H1 (cell line): ENCODE measurements around the gene CCDC191. TPM values are rescaled to one million over a fixed set of nuclear protein-coding genes. Genes with fewer than 3 reads are reported as not detected.

Source experiments
- CHD2 ChIP-seq: IDR thresholded peaks from 2 replicates; pipeline ENCODE4 v1.6.1; 2012; ENCODE audit warnings: low read length, improper control_type of control experiment
- EP300 ChIP-seq, 2 experiments: IDR thresholded peaks; 1 replicate in 1 of 2; 2 replicates in 1 of 2; pipeline ENCODE4 v1.6.1; 2011 to 2012; ENCODE audit warnings: low read depth in 2 of 2, low read length in 2 of 2, mild to moderate bottlenecking in 2 of 2, borderline replicate concordance in 1 of 2, inconsistent platforms in 1 of 2, moderate library complexity in 1 of 2
- JUND ChIP-seq: IDR thresholded peaks from 2 replicates; pipeline ENCODE4 v1.6.1; 2011; ENCODE audit warnings: mild to moderate bottlenecking, improper control_type of control experiment, low read length
- TBP ChIP-seq: IDR thresholded peaks from 2 replicates; pipeline ENCODE4 v1.6.1; 2011; ENCODE audit warnings: low read depth, low read length, improper control_type of control experiment
- ZNF274 ChIP-seq: IDR thresholded peaks from 2 replicates; pipeline ENCODE4 v1.7.0; 2012; ENCODE audit warnings: low read length, borderline replicate concordance; ENCODE audit errors: extremely low read depth
- polyA plus RNA-seq, 7 experiments: library from polyadenylated mRNA; depleted of rRNA in 3 of 7; stranded (reverse) in 5 of 7; unstranded in 2 of 7; fragments of >200 nt in 5 of 7; fragments of 200-250 nt in 2 of 7; gene quantifications; 1 replicate in 5 of 7; 2 replicates in 1 of 7; 4 replicates in 1 of 7; pipeline versions ENCODE4 v1.2.1 to v1.2.3, GENCODE V29; 2011 to 2013; ENCODE audit warnings: missing spikeins in 2 of 7, mixed read lengths in 2 of 7
- total RNA-seq: library from RNA; stranded (reverse); fragmentation: NEBNext Ultra II Directional; extraction: Animal tissue kit (Norgen Biotek cat#: 25700); gene quantifications from 2 replicates; pipeline ENCODE4 v1.2.1, GENCODE V29; 2021
- TF ChIP-seq, protein P1 (sequence below): IDR thresholded peaks from 2 replicates; pipeline ENCODE4 v1.6.1; 2012; ENCODE audit warnings: low read length, inconsistent platforms

CCDC191 gene
- total and polyA plus RNA-seq, 2 of the 8 experiments (the other 6 are each of a cell fraction or from before 2014, with no cell fraction given): 0.65 to 1.3 TPM

DNA sequence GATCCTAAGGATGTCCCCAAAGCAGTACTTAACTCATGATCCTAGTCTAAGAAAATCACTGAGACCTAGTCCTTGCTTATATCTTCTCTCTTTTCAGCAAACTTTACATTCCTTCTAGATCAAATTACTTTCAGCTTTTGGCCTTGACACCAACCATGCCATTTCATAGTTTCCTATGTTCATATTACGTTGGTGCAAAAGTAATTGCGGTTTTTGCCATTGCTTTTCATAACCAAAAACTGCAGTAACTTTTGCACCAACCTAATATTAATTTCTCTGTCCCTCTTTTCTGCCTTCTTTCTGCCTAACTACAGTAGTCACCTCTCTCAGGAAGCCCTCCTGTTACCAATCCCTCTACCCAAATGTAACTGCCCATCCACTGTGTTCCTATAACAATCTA lies 36.8 kb downstream of the CCDC191 start (continued):
- TF ChIP-seq EP300 (IDR thresholded peaks at IDR 0.05; ENCODE audit: borderline replicate concordance in 1 of 2, low read depth in 2 of 2, low read length in 2 of 2) (no peak), ZNF274 (no peak), JUND (no peak), CHD2 (no peak), TBP (no peak)
- TF ChIP-seq, protein P1, sequence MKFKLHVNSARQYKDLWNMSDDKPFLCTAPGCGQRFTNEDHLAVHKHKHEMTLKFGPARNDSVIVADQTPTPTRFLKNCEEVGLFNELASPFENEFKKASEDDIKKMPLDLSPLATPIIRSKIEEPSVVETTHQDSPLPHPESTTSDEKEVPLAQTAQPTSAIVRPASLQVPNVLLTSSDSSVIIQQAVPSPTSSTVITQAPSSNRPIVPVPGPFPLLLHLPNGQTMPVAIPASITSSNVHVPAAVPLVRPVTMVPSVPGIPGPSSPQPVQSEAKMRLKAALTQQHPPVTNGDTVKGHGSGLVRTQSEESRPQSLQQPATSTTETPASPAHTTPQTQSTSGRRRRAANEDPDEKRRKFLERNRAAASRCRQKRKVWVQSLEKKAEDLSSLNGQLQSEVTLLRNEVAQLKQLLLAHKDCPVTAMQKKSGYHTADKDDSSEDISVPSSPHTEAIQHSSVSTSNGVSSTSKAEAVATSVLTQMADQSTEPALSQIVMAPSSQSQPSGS: no peak
